GM23338 (cell line): ENCODE measurements around the gene OSBPL7. TPM values are rescaled to one million over a fixed set of nuclear protein-coding genes. Genes with fewer than 3 reads are reported as not detected.

ENCODE experiments used
- ATAC-seq: fragments of 200-7000 bp; cut with Tn5 transposase; 3 replicates; pipeline ENCODE4 v1.9.1; 2020
- DNase-seq: peaks from one replicate; pipeline ENCODE4 v3.0.0-alpha.2; 2015; ENCODE audit warnings: low spot score
- H2AFZ ChIP-seq: fragments of 200-600 bp; sonication (generic); 2 replicates; pipeline ENCODE4 v1.8.0; 2016; ENCODE audit warnings: antibody characterized with exemption, mild to moderate bottlenecking, moderate library complexity
- H3F3A ChIP-seq: fragments of 200-600 bp; sonication (generic); replicated peaks from 2 replicates; pipeline ENCODE4 v1.8.0; 2017; ENCODE audit warnings: antibody characterized with exemption, mixed run types, low read depth
- H3K27ac ChIP-seq: fragments of 200-600 bp; sonication (generic); 2 replicates; pipeline ENCODE4 v1.6.1; 2016; ENCODE audit warnings: low read depth
- H3K27me3 ChIP-seq: fragments of 200-600 bp; sonication (generic); 2 replicates; pipeline ENCODE4 v1.8.0; 2016; ENCODE audit warnings: mild to moderate bottlenecking, mixed run types, moderate library complexity; ENCODE audit not compliant: insufficient read depth
- H3K36me3 ChIP-seq: fragments of 200-600 bp; sonication (generic); 2 replicates; pipeline ENCODE4 v1.8.0; 2016; ENCODE audit warnings: mild to moderate bottlenecking; ENCODE audit not compliant: insufficient read depth
- H3K4me1 ChIP-seq: fragments of 200-600 bp; sonication (generic); 2 replicates; pipeline ENCODE4 v1.8.0; 2016; ENCODE audit warnings: mild to moderate bottlenecking, moderate library complexity; ENCODE audit not compliant: insufficient read depth
- H3K4me2 ChIP-seq: fragments of 200-600 bp; sonication (generic); 2 replicates; pipeline ENCODE4 v1.7.1; 2017; ENCODE audit warnings: mixed run types
- H3K4me3 ChIP-seq: fragments of 200-600 bp; sonication (generic); 2 replicates; pipeline ENCODE4 v1.6.1; 2016; ENCODE audit warnings: mixed run types
- H3K79me2 ChIP-seq: fragments of 200-600 bp; sonication (generic); replicated peaks from 2 replicates; pipeline ENCODE4 v1.8.0; 2017; ENCODE audit warnings: mild to moderate bottlenecking; ENCODE audit not compliant: insufficient read depth
- H3K9me2 ChIP-seq: fragments of 200-600 bp; sonication (generic); 2 replicates; pipeline ENCODE4 v1.8.0; 2017; ENCODE audit not compliant: insufficient read depth
- H4K20me1 ChIP-seq: fragments of 200-600 bp; sonication (generic); replicated peaks from 2 replicates; pipeline ENCODE4 v1.8.0; 2017; ENCODE audit warnings: mild to moderate bottlenecking; ENCODE audit not compliant: insufficient read depth
- H3K27ac Mint-ChIP-seq: 2 replicates; pipeline ENCODE4 v1.8.0; 2020; ENCODE audit warnings: inconsistent platforms, mild to moderate bottlenecking, moderate library complexity, mixed read lengths
- H3K27me3 Mint-ChIP-seq: 3 replicates; pipeline ENCODE4 v1.8.0; 2022; ENCODE audit warnings: low read depth, mild to moderate bottlenecking, moderate library complexity, mixed read lengths, inconsistent platforms; ENCODE audit not compliant: insufficient read depth, poor library complexity
- H3K36me3 Mint-ChIP-seq: 3 replicates; pipeline ENCODE4 v1.8.0; 2021; ENCODE audit warnings: low read depth, mild to moderate bottlenecking, inconsistent platforms, moderate library complexity, mixed read lengths
- H3K4me1 Mint-ChIP-seq: 3 replicates; pipeline ENCODE4 v1.8.0; 2020; ENCODE audit warnings: mild to moderate bottlenecking, inconsistent platforms, mixed read lengths
- H3K4me3 Mint-ChIP-seq: 3 replicates; pipeline ENCODE4 v1.8.0; 2021; ENCODE audit warnings: moderate library complexity, mild to moderate bottlenecking, inconsistent platforms, mixed read lengths
- H3K9me3 Mint-ChIP-seq: 3 replicates; pipeline ENCODE4 v1.8.0; 2020; ENCODE audit warnings: moderate library complexity, mild to moderate bottlenecking, inconsistent platforms, mixed read lengths
- ETS1 ChIP-seq: IDR thresholded peaks from 2 replicates; pipeline ENCODE4 v1.6.1; 2016; ENCODE audit warnings: antibody characterized with exemption
- EZH2 ChIP-seq: fragments of 200-600 bp; sonication (generic); IDR thresholded peaks from one replicate; pipeline ENCODE4 v1.8.0; 2017; ENCODE audit warnings: antibody characterized with exemption, mild to moderate bottlenecking, low read depth; ENCODE audit not compliant: unreplicated experiment
- EZH2phosphoT487 ChIP-seq: fragments of 200-600 bp; sonication (generic); IDR thresholded peaks from one replicate; pipeline ENCODE4 v1.8.1; 2018; ENCODE audit warnings: antibody characterized with exemption; ENCODE audit not compliant: unreplicated experiment
- JUNB ChIP-seq: IDR thresholded peaks from one replicate; pipeline ENCODE4 v1.6.1; 2016; ENCODE audit warnings: antibody characterized with exemption; ENCODE audit not compliant: unreplicated experiment
- REST ChIP-seq: IDR thresholded peaks from one replicate; pipeline ENCODE4 v1.6.1; 2018; ENCODE audit warnings: antibody characterized with exemption; ENCODE audit not compliant: unreplicated experiment
- ZNF331 ChIP-seq: fragments of 250-450 bp; sonication (Bioruptor Pico); IDR thresholded peaks from 2 replicates; pipeline ENCODE4 v1.5.0; 2020; ENCODE audit warnings: low read depth, mild to moderate bottlenecking, moderate library complexity
- ZNF462 ChIP-seq: fragments of 250-450 bp; sonication (Bioruptor Pico); IDR thresholded peaks from 2 replicates; pipeline ENCODE4 v1.5.0; 2020; ENCODE audit warnings: mild to moderate bottlenecking, moderate library complexity
- polyA plus RNA-seq: library from polyadenylated mRNA; unstranded; fragments of >200 nt; fragmentation: Nextera tagmentation; extraction: Ambion mirVana; gene quantifications from 2 replicates; pipeline ENCODE4 v1.2.1, GENCODE V29; 2016
- total RNA-seq: library from RNA; depleted of rRNA; stranded (reverse); fragments of >200 nt; shearing (Covaris generic); gene quantifications from 2 replicates; pipeline ENCODE4 v1.2.3, GENCODE V29; 2014

The OSBPL7 gene
- total and polyA plus RNA-seq, 2 experiments from 2014 or later, result 3.4 to 8.1 TPM

GRCh38 chr17:47864791-47865216, 43.2 kb upstream of the OSBPL7 start (continued):
- no peak for TF ChIP-seq ZNF462 (CRISPR knock-in tag)

- H3K4me2 ChIP-seq, result no peak overlapping the region
- 0 out of 2 replicates have a peak overlapping the region, but pooled peaks have one; percentile 18 for H2AFZ ChIP-seq
- no peak for TF ChIP-seq EZH2
- no peak for TF ChIP-seq ZNF331 (CRISPR knock-in tag)
- no peak for TF ChIP-seq JUNB
- no peak for TF ChIP-seq REST
- TF ChIP-seq EZH2phosphoT487, result no peak
- TF ChIP-seq ETS1, result no peak
Measured at GRCh38 chr17:47862621-47863440, 41.2 kb upstream of the OSBPL7 start.

More at GRCh38 chr17:47862621-47863440, 41.2 kb upstream of the OSBPL7 start:
- DNase-seq (no peak), ATAC-seq (no peak)
- H3K9me2 ChIP-seq, result peaks cover 4% of the 10 kb centered on the region; the same call in 1 of the 2 replicates
- peaks cover 23% of the 10 kb centered on the region for H3K27me3 Mint-ChIP-seq
- no peaks in the 10 kb centered on the region for H4K20me1 ChIP-seq
- no peaks in the 10 kb centered on the region for H3K36me3 Mint-ChIP-seq
- no peak overlapping the region for H3K27ac Mint-ChIP-seq
- peaks cover 20% of the 10 kb centered on the region for H3K27me3 ChIP-seq
- H3K4me1 Mint-ChIP-seq, result peaks cover 11% of the 10 kb centered on the region
- peaks cover 6% of the 10 kb centered on the region; the same call in 1 of the 2 replicates for H3K4me1 ChIP-seq
- H3K9me3 Mint-ChIP-seq, result no peaks in the 10 kb centered on the region
- no peak overlapping the region; the same call in 2 of the 3 replicates for H3K4me3 Mint-ChIP-seq
- H3K27ac ChIP-seq, result no peak overlapping the region
- no peaks in the 10 kb centered on the region for H3K79me2 ChIP-seq
- no peaks in the 10 kb centered on the region for H3F3A ChIP-seq
- no peak overlapping the region for H3K4me3 ChIP-seq
- no peaks in the 10 kb centered on the region for H3K36me3 ChIP-seq
